IPS DF 6.9 (cell line): ENCODE measurements around the gene CTAG1A.
"Not testable (repeated sequence)": the region's sequence is repeated elsewhere in the genome, so short reads cannot be mapped to it uniquely, and the experiment has no call there.

Experiments used
- DNase-seq: peaks from one replicate; pipeline ENCODE4 v3.0.0-alpha.2; 2013; ENCODE audit warnings: low read depth, low spot score
- H3K27ac ChIP-seq: one replicate; pipeline ENCODE4 v1.5.1; 2013; ENCODE audit warnings: low read length, control low read depth
- H3K27me3 ChIP-seq: 2 replicates; pipeline ENCODE4 v1.6.1; 2013; ENCODE audit warnings: mild to moderate bottlenecking, low read length; ENCODE audit not compliant: control insufficient read depth, insufficient read depth
- H3K36me3 ChIP-seq: 2 replicates; pipeline ENCODE4 v1.6.1; 2013; ENCODE audit warnings: low read length; ENCODE audit not compliant: control insufficient read depth, insufficient read depth
- H3K4me1 ChIP-seq: 2 replicates; pipeline ENCODE4 v1.6.1; 2013; ENCODE audit warnings: low read length; ENCODE audit not compliant: control insufficient read depth, insufficient read depth
- H3K4me3 ChIP-seq: 2 replicates; pipeline ENCODE4 v1.5.1; 2013; ENCODE audit warnings: mild to moderate bottlenecking, low read length
- H3K9me3 ChIP-seq: 2 replicates; pipeline ENCODE4 v1.6.1; 2013; ENCODE audit warnings: low read length, inconsistent platforms; ENCODE audit not compliant: control insufficient read depth, insufficient read depth
- WGBS: extraction: QIAGEN DNeasy Blood & Tissue Kit; methylation state at CpG from one replicate; pipeline ENCODE4 v1.1.7; 2013; ENCODE audit warnings: mixed read lengths, missing lambda C conversion rate; ENCODE audit not compliant: insufficient read length, insufficient coverage; 5-methylcytosine and 5-hydroxymethylcytosine counted together

Gene CTAG1A

GRCh38 chrX:154584585-154585183 is at the start of gene CTAG1A:
Gene CTAG1A (plus strand): TSS chrX:154585133. CDS start chrX:154585207, 74 bp downstream.
- H3K36me3 ChIP-seq, H3K9me3 ChIP-seq, H3K27me3 ChIP-seq, H3K27ac ChIP-seq, H3K4me1 ChIP-seq, DNase-seq, H3K4me3 ChIP-seq: not testable (repeated sequence)
- WGBS = no CpG with 5 or more reads among the region's 39 CpGs

- H3K27ac ChIP-seq = no peak overlapping the region
- peaks cover 15% of the 10 kb centered on the region for H3K36me3 ChIP-seq
- H3K27me3 ChIP-seq = no peaks in the 10 kb centered on the region
These were observed 49.0 kb upstream of the CTAG1A start for GRCh38 chrX:154535892-154536291.

GRCh38 chrX:154539077-154539476 is 45.9 kb upstream of the CTAG1A start:
- Histone ChIP-seq H3K9me3 (no peaks in the 10 kb centered on the region), H3K36me3 (peaks cover 9% of the 10 kb centered on the region), H3K27ac (no peak overlapping the region), H3K27me3 (no peaks in the 10 kb centered on the region), H3K4me3 (no peak overlapping the region), H3K4me1 (no peaks in the 10 kb centered on the region)
- no CpG with 5 or more reads among the region's 8 CpGs for WGBS
- DNase-seq = no peak

More at GRCh38 chrX:154535892-154536291, 49.0 kb upstream of the CTAG1A start:
- no peaks in the 10 kb centered on the region for H3K9me3 ChIP-seq
- WGBS = no CpG with 5 or more reads among the region's 9 CpGs
- DNase-seq = no peak
- H3K4me3 ChIP-seq = no peak overlapping the region
- no peaks in the 10 kb centered on the region for H3K4me1 ChIP-seq

- DNase-seq, H3K36me3 ChIP-seq, H3K4me1 ChIP-seq, H3K27me3 ChIP-seq, H3K27ac ChIP-seq, H3K4me3 ChIP-seq, H3K9me3 ChIP-seq: not testable (repeated sequence)
- no CpG with 5 or more reads among the region's 7 CpGs for WGBS
These were observed 44.6 kb upstream of the CTAG1A start for GRCh38 chrX:154540365-154540764.

GRCh38 chrX:154540897-154541535 is 43.9 kb upstream of the CTAG1A start:
- no peak overlapping the region for H3K4me3 ChIP-seq
- H3K9me3 ChIP-seq = no peaks in the 10 kb centered on the region
- no peaks in the 10 kb centered on the region for H3K27me3 ChIP-seq
- peaks cover 9% of the 10 kb centered on the region; the same call in 1 of the 2 replicates for H3K36me3 ChIP-seq
- no CpG with 5 or more reads among the region's 19 CpGs for WGBS
- H3K4me1 ChIP-seq = peaks cover 2% of the 10 kb centered on the region; the same call in 1 of the 2 replicates
- no peak overlapping the region for H3K27ac ChIP-seq
- DNase-seq = no peak

- Histone ChIP-seq H3K27ac (no peak overlapping the region), H3K4me1 (peaks cover 2% of the 10 kb centered on the region; the same call in 1 of the 2 replicates), H3K9me3 (no peaks in the 10 kb centered on the region), H3K36me3 (peaks cover 9% of the 10 kb centered on the region; the same call in 1 of the 2 replicates), H3K27me3 (no peaks in the 10 kb centered on the region), H3K4me3 (no peak overlapping the region)
- DNase-seq = no peak
- no CpG with 5 or more reads among the region's 5 CpGs for WGBS
These were observed 43.4 kb upstream of the CTAG1A start for GRCh38 chrX:154541589-154541895.

GRCh38 chrX:154541896-154542722 is 42.8 kb upstream of the CTAG1A start:
- Histone ChIP-seq H3K27me3 (no peaks in the 10 kb centered on the region), H3K36me3 (peaks cover 9% of the 10 kb centered on the region; the same call in 1 of the 2 replicates), H3K9me3 (no peaks in the 10 kb centered on the region), H3K4me1 (peaks cover 2% of the 10 kb centered on the region; the same call in 1 of the 2 replicates), H3K27ac (no peak overlapping the region), H3K4me3 (no peak overlapping the region)
- no peak for DNase-seq
- WGBS = no CpG with 5 or more reads among the region's 12 CpGs

- no peak overlapping the region for H3K27ac ChIP-seq
- no peak overlapping the region for H3K4me3 ChIP-seq
- no peak for DNase-seq
These were observed 42.1 kb upstream of the CTAG1A start for GRCh38 chrX:154542723-154543424.

GRCh38 chrX:154545673-154546274 is 39.2 kb upstream of the CTAG1A start:
- peak overlapping the region; percentile 90; the same call in 1 of the 2 replicates for H3K4me3 ChIP-seq
- no peaks in the 10 kb centered on the region for H3K27me3 ChIP-seq
- H3K9me3 ChIP-seq = no peaks in the 10 kb centered on the region
- H3K4me1 ChIP-seq = peaks cover 2% of the 10 kb centered on the region; the same call in 1 of the 2 replicates
- H3K36me3 ChIP-seq = peaks cover 9% of the 10 kb centered on the region; the same call in 1 of the 2 replicates
- WGBS = no CpG with 5 or more reads among the region's 17 CpGs
- no peak for DNase-seq
- no peak overlapping the region for H3K27ac ChIP-seq

More at GRCh38 chrX:154542723-154543424, 42.1 kb upstream of the CTAG1A start:
- Histone ChIP-seq H3K36me3 (peaks cover 9% of the 10 kb centered on the region; the same call in 1 of the 2 replicates), H3K4me1 (peaks cover 2% of the 10 kb centered on the region; the same call in 1 of the 2 replicates), H3K9me3 (no peaks in the 10 kb centered on the region), H3K27me3 (no peaks in the 10 kb centered on the region)
- WGBS = no CpG with 5 or more reads among the region's 20 CpGs
